H1 (cell line): Measurements from ENCODE around the gene DEFB119. TPM values are rescaled to one million over a fixed set of nuclear protein-coding genes. Genes with fewer than 3 reads are reported as not detected.

ENCODE experiments used
- CTCF ChIA-PET: fragments of 300-600 bp; sonication (Branson Sonifier 250); formaldehyde crosslinking; loops from one replicate; lab custom pipeline; 2021; ENCODE audit not compliant: partially characterized antibody; lab: Charles Lee
- POLR2A ChIA-PET: fragments of 300-600 bp; sonication (Branson Sonifier 250); formaldehyde crosslinking; loops from one replicate; lab custom pipeline; 2021; ENCODE audit warnings: inconsistent platforms; ENCODE audit not compliant: partially characterized antibody; lab: Charles Lee
- DNase-seq, 2 experiments: peaks; one replicate each; pipeline versions ENCODE4 v3.0.0 to v3.0.0-alpha.2; 2010 to 2022; ENCODE audit warnings: low spot score in 2 of 2, low read depth in 1 of 2, mixed read lengths in 1 of 2
- FAIRE-seq: peaks from 2 replicates; lab custom pipeline; 2011; peaks lifted over from hg19 to GRCh38; lab: Jason Lieb, UNC
- H2AFZ ChIP-seq: 2 replicates; pipeline ENCODE4 v1.8.1; 2012; ENCODE audit warnings: low read length, inconsistent platforms
- H2AK5ac ChIP-seq: 2 replicates; pipeline ENCODE4 v1.6.1; 2013; ENCODE audit warnings: low read depth, low read length
- H2BK120ac ChIP-seq: replicated peaks from 2 replicates; pipeline ENCODE3; 2013; ENCODE audit warnings: low read depth, low read length, inconsistent platforms
- H2BK12ac ChIP-seq: 2 replicates; pipeline ENCODE4 v1.6.1; 2013; ENCODE audit warnings: low read depth, low read length
- H2BK15ac ChIP-seq: 2 replicates; pipeline ENCODE4 v1.6.1; 2013; ENCODE audit warnings: low read length
- H2BK20ac ChIP-seq: 2 replicates; pipeline ENCODE4 v1.6.1; 2013; ENCODE audit warnings: low read length
- H2BK5ac ChIP-seq: 2 replicates; pipeline ENCODE4 v1.6.1; 2013; ENCODE audit warnings: low read depth, low read length
- H3K14ac ChIP-seq: 2 replicates; pipeline ENCODE4 v1.6.1; 2013; ENCODE audit warnings: inconsistent platforms; ENCODE audit not compliant: insufficient read length
- H3K18ac ChIP-seq: 2 replicates; pipeline ENCODE4 v1.6.1; 2013; ENCODE audit warnings: low read length; ENCODE audit errors: extremely low read depth
- H3K23ac ChIP-seq: 2 replicates; pipeline ENCODE4 v1.6.1; 2013; ENCODE audit warnings: inconsistent platforms; ENCODE audit not compliant: insufficient read length
- H3K23me2 ChIP-seq: 2 replicates; pipeline ENCODE4 v1.6.1; 2013; ENCODE audit warnings: low read depth, low read length
- H3K27ac ChIP-seq: 2 replicates; pipeline ENCODE4 v1.6.1; 2011; ENCODE audit warnings: low read depth, low read length, inconsistent platforms
- H3K27me3 ChIP-seq, 4 experiments: replicated peaks in 1 of 4; 1 replicate in 1 of 4; 2 replicates in 3 of 4; pipeline versions ENCODE4 v1.6.1 to v1.8.1; 2011 to 2013; ENCODE audit warnings: low read length in 3 of 4, mild to moderate bottlenecking in 3 of 4, inconsistent platforms in 2 of 4, mixed read lengths in 2 of 4, moderate library complexity in 1 of 4; ENCODE audit not compliant: control insufficient read depth in 3 of 4, insufficient read depth in 3 of 4; ENCODE audit errors: extremely low read depth in 1 of 4
- H3K36me3 ChIP-seq, 4 experiments: 2 replicates each; pipeline versions ENCODE4 v1.6.1 to v1.8.1; 2011 to 2013; ENCODE audit warnings: mild to moderate bottlenecking in 4 of 4, low read length in 3 of 4, moderate library complexity in 2 of 4, control low read depth in 1 of 4, inconsistent platforms in 1 of 4; ENCODE audit not compliant: insufficient read depth in 4 of 4, control insufficient read depth in 2 of 4
- H3K4ac ChIP-seq: replicated peaks from 2 replicates; pipeline ENCODE3; 2013; ENCODE audit warnings: low read length, low read depth, mixed read lengths, inconsistent platforms; ENCODE audit not compliant: insufficient read length
- H3K4me1 ChIP-seq, 4 experiments: replicated peaks in 1 of 4; 1 replicate in 1 of 4; 2 replicates in 3 of 4; pipeline versions ENCODE4 v1.6.1 to v1.8.1; 2011 to 2013; ENCODE audit warnings: low read length in 3 of 4, inconsistent platforms in 2 of 4, mixed read lengths in 1 of 4; ENCODE audit not compliant: insufficient read depth in 4 of 4, control insufficient read depth in 3 of 4
- H3K4me2 ChIP-seq, 2 experiments: 2 replicates each; pipeline versions ENCODE4 v1.6.1 to v1.8.1; 2011 to 2013; ENCODE audit warnings: low read depth in 2 of 2, low read length in 2 of 2, control low read depth in 1 of 2, inconsistent platforms in 1 of 2, mild to moderate bottlenecking in 1 of 2; ENCODE audit not compliant: insufficient read depth in 1 of 2
- H3K4me3 ChIP-seq, 4 experiments: fragments of 200-600, 300-600 bp in 1 of 4; sonication (generic), shearing (Covaris generic), sonication (Bioruptor Twin) in 1 of 4; 2 replicates each; pipeline versions ENCODE4 v1.5.1 to v1.8.1; 2011 to 2016; ENCODE audit warnings: low read length in 4 of 4, low read depth in 3 of 4, control low read depth in 2 of 4, inconsistent platforms in 2 of 4, mild to moderate bottlenecking in 2 of 4, mixed read lengths in 1 of 4, moderate library complexity in 1 of 4; ENCODE audit not compliant: insufficient read depth in 2 of 4; ENCODE audit errors: extremely low read depth in 1 of 4
- H3K56ac ChIP-seq: replicated peaks from 2 replicates; pipeline ENCODE3; 2013; ENCODE audit warnings: low read depth, mild to moderate bottlenecking, mixed read lengths, low read length, inconsistent platforms; ENCODE audit not compliant: insufficient read length
- H3K79me1 ChIP-seq: 2 replicates; pipeline ENCODE4 v1.6.1; 2013; ENCODE audit warnings: low read depth, low read length, control low read depth
- H3K79me2 ChIP-seq, 2 experiments: 2 replicates each; pipeline versions ENCODE4 v1.6.1 to v1.8.1; 2012 to 2013; ENCODE audit warnings: low read length in 2 of 2, mild to moderate bottlenecking in 2 of 2, inconsistent platforms in 1 of 2; ENCODE audit not compliant: insufficient read depth in 2 of 2, control insufficient read depth in 1 of 2
- H3K9ac ChIP-seq, 4 experiments: replicated peaks in 1 of 4; 1 replicate in 1 of 4; 2 replicates in 3 of 4; pipeline versions ENCODE4 v1.6.1 to v1.8.1; 2011 to 2013; ENCODE audit warnings: low read depth in 3 of 4, low read length in 3 of 4, control low read depth in 2 of 4, mild to moderate bottlenecking in 2 of 4, moderate library complexity in 2 of 4, inconsistent platforms in 1 of 4; ENCODE audit errors: extremely low read depth in 1 of 4
- H3K9me3 ChIP-seq, 2 experiments: 2 replicates each; pipeline versions ENCODE4 v1.6.1 to v1.8.1; 2012 to 2013; ENCODE audit warnings: mild to moderate bottlenecking in 2 of 2, moderate library complexity in 2 of 2, control low read depth in 1 of 2, inconsistent platforms in 1 of 2, low read depth in 1 of 2, low read length in 1 of 2, mixed read lengths in 1 of 2; ENCODE audit not compliant: insufficient read depth in 2 of 2
- H4K20me1 ChIP-seq, 2 experiments: replicated peaks in 1 of 2; 2 replicates each; pipeline versions ENCODE3 to v1.8.1; 2011 to 2013; ENCODE audit warnings: inconsistent platforms in 2 of 2, low read length in 2 of 2, mild to moderate bottlenecking in 1 of 2; ENCODE audit not compliant: insufficient read depth in 2 of 2, control insufficient read depth in 1 of 2
- H4K5ac ChIP-seq: 2 replicates; pipeline ENCODE4 v1.6.1; 2013; ENCODE audit warnings: low read length, low read depth, mixed read lengths, inconsistent platforms; ENCODE audit not compliant: insufficient read length
- H4K8ac ChIP-seq: 2 replicates; pipeline ENCODE4 v1.8.0; 2013; ENCODE audit warnings: mild to moderate bottlenecking, moderate library complexity, low read length, inconsistent platforms; ENCODE audit not compliant: insufficient read depth; ENCODE audit errors: extremely low read depth
- H4K91ac ChIP-seq: replicated peaks from 2 replicates; pipeline ENCODE3; 2013; ENCODE audit warnings: low read length, mixed read lengths, inconsistent platforms; ENCODE audit not compliant: insufficient read length
- HDAC6 ChIP-seq: IDR thresholded peaks from one replicate; pipeline ENCODE4 v1.7.1; 2012; ENCODE audit warnings: low read depth, mild to moderate bottlenecking, inconsistent platforms, low read length, moderate library complexity
- RNF2 ChIP-seq: fragments of 200-900, 300-1000 bp; sonication (generic); IDR thresholded peaks from 2 replicates; pipeline ENCODE4 v1.7.1; 2016; ENCODE audit warnings: borderline replicate concordance, low read depth, mild to moderate bottlenecking, antibody characterized with exemption, low read length; ENCODE audit not compliant: poor library complexity, severe bottlenecking; ENCODE audit errors: missing control alignments
- TCF12 ChIP-seq: IDR thresholded peaks from 2 replicates; pipeline ENCODE4 v1.6.1; 2011; ENCODE audit warnings: low read depth, mild to moderate bottlenecking, low read length
- WGBS, 2 experiments: shearing (Covaris generic) in 1 of 2; methylation state at CpG; one replicate each; pipeline versions ENCODE4 v1.1.6 to v1.1.7; 2013 to 2015; ENCODE audit warnings: low lambda C conversion rate in 2 of 2, mixed read lengths in 2 of 2, inconsistent platforms in 1 of 2, low coverage in 1 of 2, missing lambda C conversion rate in 1 of 2; ENCODE audit not compliant: insufficient replicate concordance in 2 of 2, insufficient coverage in 1 of 2, insufficient read length in 1 of 2; ENCODE audit errors: extremely low coverage in 1 of 2, missing lambda C conversion rate in 1 of 2; 5-methylcytosine and 5-hydroxymethylcytosine counted together
- polyA plus RNA-seq, 7 experiments: library from polyadenylated mRNA; depleted of rRNA in 3 of 7; stranded (reverse) in 5 of 7; unstranded in 2 of 7; fragments of >200 nt in 5 of 7; fragments of 200-250 nt in 2 of 7; gene quantifications; 1 replicate in 5 of 7; 2 replicates in 1 of 7; 4 replicates in 1 of 7; pipeline versions ENCODE4 v1.2.1 to v1.2.3, GENCODE V29; 2011 to 2013; ENCODE audit warnings: missing spikeins in 2 of 7, mixed read lengths in 2 of 7
- total RNA-seq: library from RNA; stranded (reverse); fragmentation: NEBNext Ultra II Directional; extraction: Animal tissue kit (Norgen Biotek cat#: 25700); gene quantifications from 2 replicates; pipeline ENCODE4 v1.2.1, GENCODE V29; 2021

DEFB119 gene
- total and polyA plus RNA-seq, 2 of the 8 experiments (the other 6 are each of a cell fraction or from before 2014, with no cell fraction given): not detected

DNA sequence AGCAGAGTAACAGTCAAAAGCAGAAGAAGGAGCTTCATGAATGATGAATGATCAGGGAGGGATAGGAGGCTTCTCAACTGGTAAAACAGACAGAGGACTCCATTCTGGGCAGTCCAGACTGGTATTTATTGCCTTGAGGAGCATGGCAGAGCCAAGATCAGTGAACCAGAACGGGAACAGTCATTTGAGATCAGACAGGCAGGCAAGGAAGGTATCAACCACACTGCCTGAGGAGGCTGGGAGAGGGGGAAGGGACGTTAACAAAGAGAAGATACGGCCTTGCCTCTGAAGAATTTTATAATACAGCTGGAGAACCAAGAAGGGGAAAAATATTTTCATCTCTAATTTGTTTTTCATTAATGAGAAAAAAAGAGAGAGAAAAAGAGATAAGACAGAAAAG, 15.7 kb upstream of the DEFB119 start, which contains the start of gene DEFB121:
TSS of gene DEFB121 (minus strand) at position 101 of the 400 bp plus-strand sequence. CDS start at position 38, 63 bp downstream.
- FAIRE-seq (no peak), DNase-seq (no peak)
- H3K14ac ChIP-seq: no peak within 1 kb of the TSS
- CTCF ChIA-PET: no interaction called here
- H4K5ac ChIP-seq: no peak within 1 kb of the TSS
- H2BK20ac ChIP-seq: no peak within 1 kb of the TSS
- peaks cover 81 to 91% of the 10 kb centered on the region in 2 experiments for H3K9me3 ChIP-seq
- 50% methylated on average over 3 of the region's 3 CpGs; no CpG with 5 or more reads in 1 of the 2 experiments for WGBS, 2 experiments
- no peak within 1 kb of the TSS for H3K27ac ChIP-seq
- POLR2A ChIA-PET: no interaction called here
- TF ChIP-seq HDAC6 (no peak), RNF2 (no peak), TCF12 (no peak)
- no peak within 1 kb of the TSS for H2BK5ac ChIP-seq
- H3K79me1 ChIP-seq: no peaks in the 10 kb centered on the region
- H3K4me1 ChIP-seq: no peaks in the 10 kb centered on the region
- no peak within 1 kb of the TSS for H4K8ac ChIP-seq
- no peak within 1 kb of the TSS for H3K4ac ChIP-seq
- no peak within 1 kb of the TSS for H2AK5ac ChIP-seq
- H3K79me2 ChIP-seq: no peaks in the 10 kb centered on the region
- H3K56ac ChIP-seq: no peak within 1 kb of the TSS
- H2BK120ac ChIP-seq: no peak within 1 kb of the TSS
- no peak within 1 kb of the TSS for H3K9ac ChIP-seq
- no peaks in the 10 kb centered on the region for H4K20me1 ChIP-seq
- H3K23ac ChIP-seq: no peak within 1 kb of the TSS
- H3K4me3 ChIP-seq: no peak within 1 kb of the TSS
- no peaks in the 10 kb centered on the region; a peak in 1 of 8 replicates for H3K36me3 ChIP-seq
- no peak within 1 kb of the TSS for H3K18ac ChIP-seq
- H3K23me2 ChIP-seq: no peaks in the 10 kb centered on the region
- H2BK15ac ChIP-seq: no peak within 1 kb of the TSS
- no peak within 1 kb of the TSS for H3K4me2 ChIP-seq
- no peak within 1 kb of the TSS for H2BK12ac ChIP-seq
- H2AFZ ChIP-seq: no peak within 1 kb of the TSS
- no peaks in the 10 kb centered on the region for H3K27me3 ChIP-seq
- no peak within 1 kb of the TSS for H4K91ac ChIP-seq
